Measurements from ENCODE around the gene SRCAP. TPM values are rescaled to one million over a fixed set of nuclear protein-coding genes. Genes with fewer than 3 reads are reported as not detected.
A peak's percentile ranks its signal among the peaks of the same experiment; 100 is the strongest.

SRCAP gene
- total RNA-seq, 4 donors from 2014 or later, result 17.2 to 42.6 (median 31.0) TPM

DNA sequence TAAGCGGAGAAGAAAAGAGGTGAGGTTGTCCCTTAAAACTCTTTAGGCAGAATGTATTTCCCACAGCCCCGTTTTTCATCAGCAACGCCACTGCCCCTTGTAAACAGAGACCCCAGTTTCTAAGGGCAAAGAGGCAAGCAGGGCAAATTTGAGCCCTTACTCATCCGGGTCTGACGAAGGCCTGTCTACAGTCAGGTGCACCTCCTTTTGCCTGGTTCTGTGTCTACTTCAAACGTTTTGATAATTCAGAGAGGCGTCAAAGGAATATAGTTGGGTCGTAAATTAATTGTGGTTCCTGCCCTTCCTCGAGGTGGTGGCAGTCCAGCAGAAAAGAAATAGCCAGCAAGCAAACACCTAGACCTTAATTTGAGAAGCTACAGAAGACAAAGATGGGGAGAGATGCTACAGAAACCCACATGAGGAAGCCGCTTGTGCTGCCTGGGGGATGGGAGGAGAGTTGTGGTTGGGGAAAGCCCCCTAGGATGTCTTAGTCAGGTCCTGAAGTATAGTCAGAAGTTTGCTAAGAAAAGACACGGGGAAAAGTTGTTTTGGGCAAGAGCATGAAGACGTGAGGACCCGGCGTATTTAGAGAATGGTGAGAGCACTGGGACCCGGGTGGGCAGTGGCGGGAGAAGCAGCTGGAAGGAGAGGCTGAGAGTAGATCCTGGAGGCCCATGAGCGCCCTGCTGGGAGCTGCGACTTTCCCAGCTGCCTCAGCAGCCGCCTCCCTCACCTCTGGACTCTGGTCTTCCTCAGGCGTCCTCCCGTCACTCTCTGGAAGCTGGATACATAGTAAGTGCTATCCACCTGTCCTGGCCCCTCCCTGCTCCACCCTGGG, 38.3 kb upstream of the SRCAP start:
- peaks cover 5 to 62% (median 7%) of the 10 kb centered on the region in 3 donors for H3K36me3 ChIP-seq
- TF ChIP-seq POLR2A (IDR thresholded peaks at IDR 0.05) (no peak), CTCF (IDR thresholded peaks at IDR 0.05) (no peak), EP300 (IDR thresholded peaks at IDR 0.05) (no peak)
- WGBS, 2 donors, result 34 to 36% methylated on average over 21 of the region's 21 CpGs
- H3K27ac ChIP-seq, result peak overlapping the region in 3 of 4 donors; percentile 94 to 100 (median 99)
- H3K27me3 ChIP-seq, result no peaks in the 10 kb centered on the region
- H3K4me3 ChIP-seq, result peak overlapping the region; percentile 83 to 100 (median 91)
- no peak for DNase-seq (ENCODE audit: low spot score in 2 of 2)
- H3K4me1 ChIP-seq, result peaks cover 0 to 69% (median 34%) of the 10 kb centered on the region in 4 donors
- no peaks in the 10 kb centered on the region for H3K9me3 ChIP-seq

DNA sequence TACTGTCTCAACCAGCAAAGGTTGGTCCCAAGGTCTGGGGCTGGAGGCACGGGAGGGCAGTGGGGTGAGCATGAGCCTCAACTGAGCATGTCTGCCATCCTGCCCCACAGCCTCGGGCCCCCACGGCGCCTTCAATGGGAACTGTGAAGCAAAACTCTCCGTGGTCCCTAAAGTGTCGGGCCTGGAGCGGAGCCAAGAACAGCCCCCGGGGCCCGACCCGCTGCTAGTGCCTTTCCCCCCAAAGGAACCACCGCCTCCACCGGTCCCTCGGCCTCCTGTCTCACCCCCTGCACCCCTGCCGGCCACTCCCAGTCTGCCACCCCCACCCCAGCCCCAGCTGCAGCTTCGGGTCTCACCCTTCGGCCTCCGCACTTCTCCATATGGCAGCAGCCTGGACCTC, 36.5 kb upstream of the SRCAP start:
- H3K4me1 ChIP-seq, result peaks cover 0 to 53% (median 28%) of the 10 kb centered on the region in 4 donors
- H3K9me3 ChIP-seq, result no peaks in the 10 kb centered on the region
- no peak overlapping the region for H3K4me3 ChIP-seq
- no peaks in the 10 kb centered on the region for H3K27me3 ChIP-seq
- TF ChIP-seq POLR2A (IDR thresholded peaks at IDR 0.05), result no peak
- no peak for TF ChIP-seq CTCF (IDR thresholded peaks at IDR 0.05)
- TF ChIP-seq EP300 (IDR thresholded peaks at IDR 0.05), result no peak
- 51 to 52% methylated on average over 17 of the region's 17 CpGs for WGBS, 2 donors
- peaks cover 5 to 67% (median 24%) of the 10 kb centered on the region in 3 donors for H3K36me3 ChIP-seq
- DNase-seq (ENCODE audit: low spot score in 2 of 2), result no peak
- no peak overlapping the region for H3K27ac ChIP-seq

DNA sequence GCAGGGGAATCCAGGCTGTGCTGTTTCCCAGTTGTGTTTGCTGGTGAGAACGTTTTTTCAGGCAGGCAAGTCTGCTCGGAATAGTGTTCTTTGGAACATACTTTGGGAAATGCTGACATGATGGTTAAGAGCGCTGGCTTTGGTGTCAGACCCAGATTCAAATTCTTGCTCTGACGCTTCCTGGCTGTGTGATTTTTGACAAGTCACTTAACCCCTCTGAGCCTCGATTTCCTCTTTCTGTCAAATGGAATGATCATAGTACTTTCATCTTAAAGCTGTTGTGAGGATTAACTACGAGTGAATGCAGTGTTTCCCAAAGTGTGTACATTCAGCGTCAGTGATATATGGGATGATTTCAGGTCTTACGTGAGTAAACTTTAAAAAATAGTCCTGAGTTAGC, 35.9 kb upstream of the SRCAP start:
- Histone ChIP-seq H3K27me3 (no peaks in the 10 kb centered on the region), H3K9me3 (no peaks in the 10 kb centered on the region), H3K4me1 (peaks cover 0 to 51% (median 26%) of the 10 kb centered on the region in 4 donors), H3K27ac (no peak overlapping the region), H3K4me3 (no peak overlapping the region), H3K36me3 (peaks cover 5 to 73% (median 27%) of the 10 kb centered on the region in 3 donors)
- 78 to 80% methylated on average over 8 of the region's 8 CpGs for WGBS, 2 donors
- TF ChIP-seq POLR2A (IDR thresholded peaks at IDR 0.05) (no peak), EP300 (IDR thresholded peaks at IDR 0.05) (no peak), CTCF (IDR thresholded peaks at IDR 0.05) (no peak)
- no peak for DNase-seq (ENCODE audit: low spot score in 2 of 2)

GRCh38 chr16:30663820-30664219, 35.2 kb upstream of the SRCAP start:
- DNase-seq (ENCODE audit: low spot score in 2 of 2), result no peak
- H3K27ac ChIP-seq, result no peak overlapping the region
- H3K27me3 ChIP-seq, result no peaks in the 10 kb centered on the region
- no peak overlapping the region for H3K4me3 ChIP-seq
- H3K4me1 ChIP-seq, result peaks cover 0 to 51% (median 26%) of the 10 kb centered on the region in 4 donors
- TF ChIP-seq CTCF (IDR thresholded peaks at IDR 0.05) (no peak), EP300 (IDR thresholded peaks at IDR 0.05) (no peak), POLR2A (IDR thresholded peaks at IDR 0.05) (no peak)
- 69 to 77% methylated on average over 9 of the region's 9 CpGs for WGBS, 2 donors
- peaks cover 5 to 81% (median 29%) of the 10 kb centered on the region in 3 donors for H3K36me3 ChIP-seq
- H3K9me3 ChIP-seq, result no peaks in the 10 kb centered on the region

DNA sequence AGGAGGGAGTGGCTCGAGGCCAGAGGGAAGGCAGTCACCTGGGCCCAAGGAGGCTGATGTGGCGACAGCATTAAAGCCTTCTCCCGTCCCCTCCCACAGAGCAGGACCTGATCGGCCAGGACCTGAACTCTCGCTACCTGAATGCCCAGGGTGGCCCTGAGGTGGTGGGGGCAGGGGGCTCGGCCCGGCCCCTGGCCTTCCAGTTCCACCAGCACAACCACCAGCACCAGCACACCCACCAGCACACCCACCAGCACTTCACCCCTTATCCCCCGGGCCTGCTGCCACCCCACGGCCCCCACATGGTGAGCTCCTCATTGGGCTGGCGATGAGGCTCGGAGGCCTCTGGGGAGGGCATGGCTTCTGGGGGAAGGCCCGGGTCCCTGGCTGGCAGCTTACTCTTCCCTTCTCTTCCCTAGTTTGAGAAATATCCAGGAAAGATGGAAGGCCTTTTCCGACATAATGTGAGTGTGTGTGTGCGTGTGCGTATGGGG, 34.3 kb upstream of the SRCAP start:
- no peak for DNase-seq (ENCODE audit: low spot score in 2 of 2)
- H3K9me3 ChIP-seq, result no peaks in the 10 kb centered on the region
- TF ChIP-seq CTCF (IDR thresholded peaks at IDR 0.05) (no peak), POLR2A (IDR thresholded peaks at IDR 0.05) (no peak), EP300 (IDR thresholded peaks at IDR 0.05) (no peak)
- peaks cover 0 to 51% (median 26%) of the 10 kb centered on the region in 4 donors for H3K4me1 ChIP-seq
- no peak overlapping the region for H3K4me3 ChIP-seq
- H3K36me3 ChIP-seq, result peaks cover 5 to 89% (median 37%) of the 10 kb centered on the region in 3 donors
- 79 to 89% methylated on average over 12 to 13 of the region's 15 CpGs for WGBS, 2 donors
- H3K27me3 ChIP-seq, result no peaks in the 10 kb centered on the region
- H3K27ac ChIP-seq, result no peak overlapping the region
